PFSK-1 (cell line): Measurements from ENCODE around the gene BTBD9.
A peak's percentile ranks its signal among the peaks of the same experiment; 100 is the strongest.

Experiments used
- FOXP2 ChIP-seq: optimal IDR thresholded peaks from 2 replicates; pipeline ENCODE3; 2011; ENCODE audit warnings: borderline replicate concordance, control low read depth, inconsistent platforms; ENCODE audit not compliant: insufficient read depth; ENCODE audit errors: extremely low read length, extremely low read depth
- POLR2AphosphoS5 ChIP-seq: IDR thresholded peaks from 2 replicates; pipeline ENCODE4 v1.6.1; 2012; ENCODE audit warnings: low read depth, mild to moderate bottlenecking, control low read depth, low read length, moderate library complexity
- SIN3A ChIP-seq: IDR thresholded peaks from 2 replicates; pipeline ENCODE4 v1.6.1; 2012; ENCODE audit warnings: mild to moderate bottlenecking, low read length, moderate library complexity, borderline replicate concordance; ENCODE audit not compliant: insufficient read depth
- TAF1 ChIP-seq: IDR thresholded peaks from 2 replicates; pipeline ENCODE4 v1.6.1; 2012; ENCODE audit warnings: low read length, control low read depth, borderline replicate concordance; ENCODE audit not compliant: insufficient read depth
- TF ChIP-seq, protein P1 (sequence below), 2 experiments: IDR thresholded peaks; 2 replicates each; pipeline versions ENCODE4 v1.6.1 to v1.8.0; 2011 to 2012; ENCODE audit warnings: low read depth in 2 of 2, low read length in 2 of 2, control low read depth in 1 of 2, inconsistent platforms in 1 of 2, mild to moderate bottlenecking in 1 of 2, moderate library complexity in 1 of 2; ENCODE audit not compliant: insufficient read depth in 1 of 2

The BTBD9 gene

DNA sequence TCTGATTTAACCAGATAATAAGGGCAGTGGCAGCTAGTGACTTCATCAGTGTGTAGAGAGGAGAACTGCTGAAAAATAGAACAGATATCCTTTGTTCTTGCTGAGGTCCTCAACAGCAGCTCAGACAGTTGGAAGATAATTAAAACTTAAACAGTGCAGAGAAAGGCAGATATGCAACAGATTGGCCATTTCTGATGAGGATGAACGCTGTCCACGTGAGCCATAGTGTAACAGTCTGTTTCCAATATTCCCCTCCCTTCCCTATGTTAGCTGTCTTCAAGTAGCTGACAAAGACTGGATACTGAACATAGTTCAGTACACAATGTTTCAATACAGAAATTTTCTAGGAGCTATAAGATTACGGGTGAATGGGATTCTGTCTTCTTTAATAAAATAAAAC, 291.4 kb downstream of the BTBD9 start:
- no peak for TF ChIP-seq POLR2AphosphoS5
- TF ChIP-seq, protein P1, sequence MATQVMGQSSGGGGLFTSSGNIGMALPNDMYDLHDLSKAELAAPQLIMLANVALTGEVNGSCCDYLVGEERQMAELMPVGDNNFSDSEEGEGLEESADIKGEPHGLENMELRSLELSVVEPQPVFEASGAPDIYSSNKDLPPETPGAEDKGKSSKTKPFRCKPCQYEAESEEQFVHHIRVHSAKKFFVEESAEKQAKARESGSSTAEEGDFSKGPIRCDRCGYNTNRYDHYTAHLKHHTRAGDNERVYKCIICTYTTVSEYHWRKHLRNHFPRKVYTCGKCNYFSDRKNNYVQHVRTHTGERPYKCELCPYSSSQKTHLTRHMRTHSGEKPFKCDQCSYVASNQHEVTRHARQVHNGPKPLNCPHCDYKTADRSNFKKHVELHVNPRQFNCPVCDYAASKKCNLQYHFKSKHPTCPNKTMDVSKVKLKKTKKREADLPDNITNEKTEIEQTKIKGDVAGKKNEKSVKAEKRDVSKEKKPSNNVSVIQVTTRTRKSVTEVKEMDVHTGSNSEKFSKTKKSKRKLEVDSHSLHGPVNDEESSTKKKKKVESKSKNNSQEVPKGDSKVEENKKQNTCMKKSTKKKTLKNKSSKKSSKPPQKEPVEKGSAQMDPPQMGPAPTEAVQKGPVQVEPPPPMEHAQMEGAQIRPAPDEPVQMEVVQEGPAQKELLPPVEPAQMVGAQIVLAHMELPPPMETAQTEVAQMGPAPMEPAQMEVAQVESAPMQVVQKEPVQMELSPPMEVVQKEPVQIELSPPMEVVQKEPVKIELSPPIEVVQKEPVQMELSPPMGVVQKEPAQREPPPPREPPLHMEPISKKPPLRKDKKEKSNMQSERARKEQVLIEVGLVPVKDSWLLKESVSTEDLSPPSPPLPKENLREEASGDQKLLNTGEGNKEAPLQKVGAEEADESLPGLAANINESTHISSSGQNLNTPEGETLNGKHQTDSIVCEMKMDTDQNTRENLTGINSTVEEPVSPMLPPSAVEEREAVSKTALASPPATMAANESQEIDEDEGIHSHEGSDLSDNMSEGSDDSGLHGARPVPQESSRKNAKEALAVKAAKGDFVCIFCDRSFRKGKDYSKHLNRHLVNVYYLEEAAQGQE (IDR thresholded peaks at IDR 0.05; ENCODE audit: insufficient read depth in 1 of 2, low read depth in 2 of 2, low read length in 2 of 2): peak; percentile 34 to 66; a peak in 2 of 4 replicates

DNA sequence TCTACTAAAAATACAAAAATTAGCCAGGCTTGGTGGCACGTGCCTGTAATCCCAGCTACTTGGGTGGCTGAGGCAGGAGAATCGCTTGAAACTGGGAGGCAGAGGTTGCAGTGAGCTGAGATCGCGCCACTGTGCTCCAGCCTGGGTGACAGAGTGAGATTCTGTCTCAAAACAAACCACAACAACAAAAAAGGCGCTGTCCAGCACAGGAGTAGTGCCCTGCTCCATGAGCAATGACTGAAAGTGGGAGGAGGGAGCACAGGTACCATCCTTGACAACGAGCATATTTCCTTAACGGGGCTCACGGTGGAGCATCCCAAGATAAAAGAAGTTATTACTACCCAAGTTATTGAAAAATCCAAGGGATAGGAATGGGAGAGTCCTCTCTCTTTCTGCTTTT, 291.9 kb downstream of the BTBD9 start:
- TF ChIP-seq, protein P1 (IDR thresholded peaks at IDR 0.05; ENCODE audit: insufficient read depth in 1 of 2, low read depth in 2 of 2, low read length in 2 of 2): peak; percentile 85 to 90

DNA sequence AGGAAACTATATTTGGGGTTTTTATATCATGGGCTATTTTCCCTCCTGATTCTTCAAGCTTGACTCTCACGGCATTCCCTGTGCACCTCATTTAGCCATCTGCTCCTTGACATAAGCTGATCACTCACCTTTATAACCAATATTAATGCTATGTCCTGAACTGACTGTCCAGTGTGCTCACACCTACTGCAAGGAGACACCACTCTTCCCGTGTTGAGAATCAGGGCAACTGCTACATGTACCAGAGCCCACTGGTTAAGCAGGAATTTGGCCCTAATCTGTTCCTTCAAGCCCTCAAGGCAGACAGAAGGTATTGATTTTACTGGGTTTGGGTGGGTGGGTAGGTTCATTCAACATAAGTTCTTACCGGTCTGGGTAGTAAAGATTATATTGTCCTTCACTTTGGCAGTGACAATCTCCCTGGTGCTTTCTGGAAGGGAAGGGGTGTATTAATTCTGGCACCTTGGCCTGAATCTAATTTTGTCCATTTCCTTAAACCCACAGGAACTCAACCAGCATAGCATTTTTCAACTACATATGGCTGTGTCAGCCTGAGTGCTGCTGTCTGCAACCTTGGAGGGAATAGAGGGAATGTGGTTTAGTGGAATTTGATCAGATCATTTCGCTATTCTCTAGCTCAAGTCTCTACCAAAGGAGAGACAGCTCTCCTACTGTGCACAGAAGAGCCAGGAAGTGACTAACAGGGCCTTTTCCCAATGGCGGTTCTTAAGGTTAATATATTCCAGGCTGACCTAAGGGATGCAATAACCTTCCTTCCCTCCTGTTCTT, 293.2 kb downstream of the BTBD9 start:
- TF ChIP-seq TAF1 (peak; percentile 28; the same call in 1 of the 2 replicates), POLR2AphosphoS5 (no peak), SIN3A (no peak), FOXP2 (no peak)
- TF ChIP-seq, protein P1 (IDR thresholded peaks at IDR 0.05; ENCODE audit: insufficient read depth in 1 of 2, low read depth in 2 of 2, low read length in 2 of 2): peak in 1 of 2 experiments; percentile 72; a peak in 3 of 4 replicates

DNA sequence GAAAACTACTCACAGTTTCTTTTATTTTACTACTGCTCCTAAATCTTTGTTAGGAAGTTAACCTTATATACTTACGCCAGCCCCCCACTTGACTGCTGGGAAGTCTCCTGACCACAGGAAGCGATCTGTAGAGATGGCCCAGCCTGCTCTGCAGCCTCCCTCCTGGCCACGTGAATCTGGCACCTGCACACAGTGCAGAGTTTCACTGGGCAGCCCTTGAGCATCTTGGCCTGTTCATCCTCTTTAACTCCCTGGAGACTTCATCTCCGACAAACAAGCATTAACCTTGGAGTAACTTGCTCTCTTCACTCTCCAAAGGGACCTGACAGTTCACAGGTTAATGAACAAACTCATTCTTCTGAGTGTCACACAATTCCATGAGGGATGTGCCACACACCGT, 294.1 kb downstream of the BTBD9 start:
- no peak for TF ChIP-seq TAF1
- TF ChIP-seq SIN3A: no peak
- TF ChIP-seq FOXP2: peak; percentile 10
- TF ChIP-seq POLR2AphosphoS5: no peak
- TF ChIP-seq, protein P1 (IDR thresholded peaks at IDR 0.05; ENCODE audit: insufficient read depth in 1 of 2, low read depth in 2 of 2, low read length in 2 of 2): peak in 1 of 2 experiments; percentile 27; a peak in 1 of 4 replicates

DNA sequence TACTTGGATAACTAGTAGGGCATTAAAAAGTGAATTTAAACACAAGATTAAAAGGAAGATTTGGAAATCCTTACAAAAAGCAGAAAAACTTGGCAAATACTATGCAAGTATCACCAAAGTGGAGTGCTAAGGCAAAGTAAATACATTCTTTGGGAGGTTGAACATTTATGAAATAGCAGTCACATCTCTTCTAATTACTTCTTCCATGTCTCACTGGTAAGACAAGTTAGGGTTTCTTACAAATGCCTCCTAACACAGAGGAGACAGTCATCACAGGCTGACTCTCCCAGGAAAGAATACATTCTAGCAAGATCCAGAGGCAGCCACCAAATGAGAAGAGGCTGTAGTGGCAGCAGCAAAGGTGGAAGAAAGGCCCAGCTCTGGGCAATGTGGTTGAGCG, 298.2 kb downstream of the BTBD9 start:
- TF ChIP-seq FOXP2: no peak
- TF ChIP-seq, protein P1 (IDR thresholded peaks at IDR 0.05; ENCODE audit: insufficient read depth in 1 of 2, low read depth in 2 of 2, low read length in 2 of 2): no peak
- no peak for TF ChIP-seq SIN3A
- TF ChIP-seq POLR2AphosphoS5: no peak
- no peak for TF ChIP-seq TAF1
